Fibroblast of the aortic adventitia (primary cell): ENCODE results near the gene ATXN10. TPM values are rescaled to one million over a fixed set of nuclear protein-coding genes. Genes with fewer than 3 reads are reported as not detected.

Experiments
- DNase-seq: peaks from one replicate; pipeline ENCODE4 v3.0.0-alpha.2; 2010; ENCODE audit warnings: low read depth
- H3K4me3 ChIP-seq: 2 replicates; pipeline ENCODE4 v1.5.1; 2011; ENCODE audit warnings: low read depth, mild to moderate bottlenecking, control low read depth, low read length, moderate library complexity
- total RNA-seq: library from RNA; depleted of rRNA; stranded (reverse); fragments of >200 nt; gene quantifications from 2 replicates; pipeline ENCODE4 v1.2.3, GENCODE V29; 2012; ENCODE audit warnings: low replicate concordance
- TF ChIP-seq, protein P1 (sequence below): IDR thresholded peaks from 2 replicates; pipeline ENCODE4 v1.5.1; 2011; ENCODE audit warnings: mild to moderate bottlenecking, low read length, control low read depth, inconsistent platforms; ENCODE audit not compliant: insufficient read depth

ATXN10 gene
- total RNA-seq, 1 donor = 130 TPM

DNA sequence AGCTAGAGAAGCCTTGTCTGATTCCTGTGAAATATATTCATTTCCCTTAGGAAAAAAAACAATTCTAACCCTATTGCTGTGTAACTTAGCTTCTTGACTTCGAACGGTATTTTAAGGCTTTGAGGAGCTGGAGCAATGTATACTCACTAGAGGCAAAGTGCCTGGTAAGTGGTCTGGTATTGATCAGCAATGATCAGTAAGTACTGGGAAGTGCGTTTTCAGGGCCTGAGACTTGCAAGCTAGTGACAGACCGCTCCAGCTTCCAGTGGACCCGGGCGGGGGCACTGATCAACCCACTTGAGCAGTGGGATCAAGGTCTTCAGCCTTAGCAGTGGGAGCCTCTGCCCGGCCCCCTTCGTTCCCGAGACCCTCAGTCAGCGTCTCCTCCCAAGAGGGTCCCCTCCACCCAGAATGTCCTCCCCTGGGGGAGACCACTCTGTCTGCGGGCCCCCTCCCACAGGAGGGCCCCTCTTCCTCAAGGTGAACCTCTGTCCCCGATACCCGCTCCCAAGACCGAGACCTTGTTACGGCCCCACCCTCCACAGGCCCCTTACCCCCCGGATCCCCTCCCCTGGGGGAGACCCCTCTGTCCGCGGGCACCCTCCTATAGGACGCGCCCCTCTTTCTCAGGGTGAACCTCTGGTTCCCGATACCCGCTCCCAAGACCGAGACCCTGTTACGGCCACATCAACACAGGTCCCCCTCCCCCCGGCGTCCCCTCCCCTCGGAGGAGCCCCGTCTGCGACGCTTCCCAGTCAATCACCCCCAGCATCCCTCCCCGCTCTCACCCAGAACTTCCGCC lies 452 bp upstream of the ATXN10 start:
- peak overlapping the region; percentile 91 for H3K4me3 ChIP-seq
- TF ChIP-seq, protein P1, sequence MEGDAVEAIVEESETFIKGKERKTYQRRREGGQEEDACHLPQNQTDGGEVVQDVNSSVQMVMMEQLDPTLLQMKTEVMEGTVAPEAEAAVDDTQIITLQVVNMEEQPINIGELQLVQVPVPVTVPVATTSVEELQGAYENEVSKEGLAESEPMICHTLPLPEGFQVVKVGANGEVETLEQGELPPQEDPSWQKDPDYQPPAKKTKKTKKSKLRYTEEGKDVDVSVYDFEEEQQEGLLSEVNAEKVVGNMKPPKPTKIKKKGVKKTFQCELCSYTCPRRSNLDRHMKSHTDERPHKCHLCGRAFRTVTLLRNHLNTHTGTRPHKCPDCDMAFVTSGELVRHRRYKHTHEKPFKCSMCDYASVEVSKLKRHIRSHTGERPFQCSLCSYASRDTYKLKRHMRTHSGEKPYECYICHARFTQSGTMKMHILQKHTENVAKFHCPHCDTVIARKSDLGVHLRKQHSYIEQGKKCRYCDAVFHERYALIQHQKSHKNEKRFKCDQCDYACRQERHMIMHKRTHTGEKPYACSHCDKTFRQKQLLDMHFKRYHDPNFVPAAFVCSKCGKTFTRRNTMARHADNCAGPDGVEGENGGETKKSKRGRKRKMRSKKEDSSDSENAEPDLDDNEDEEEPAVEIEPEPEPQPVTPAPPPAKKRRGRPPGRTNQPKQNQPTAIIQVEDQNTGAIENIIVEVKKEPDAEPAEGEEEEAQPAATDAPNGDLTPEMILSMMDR = no peak
- DNase-seq = peak; percentile 62

DNA sequence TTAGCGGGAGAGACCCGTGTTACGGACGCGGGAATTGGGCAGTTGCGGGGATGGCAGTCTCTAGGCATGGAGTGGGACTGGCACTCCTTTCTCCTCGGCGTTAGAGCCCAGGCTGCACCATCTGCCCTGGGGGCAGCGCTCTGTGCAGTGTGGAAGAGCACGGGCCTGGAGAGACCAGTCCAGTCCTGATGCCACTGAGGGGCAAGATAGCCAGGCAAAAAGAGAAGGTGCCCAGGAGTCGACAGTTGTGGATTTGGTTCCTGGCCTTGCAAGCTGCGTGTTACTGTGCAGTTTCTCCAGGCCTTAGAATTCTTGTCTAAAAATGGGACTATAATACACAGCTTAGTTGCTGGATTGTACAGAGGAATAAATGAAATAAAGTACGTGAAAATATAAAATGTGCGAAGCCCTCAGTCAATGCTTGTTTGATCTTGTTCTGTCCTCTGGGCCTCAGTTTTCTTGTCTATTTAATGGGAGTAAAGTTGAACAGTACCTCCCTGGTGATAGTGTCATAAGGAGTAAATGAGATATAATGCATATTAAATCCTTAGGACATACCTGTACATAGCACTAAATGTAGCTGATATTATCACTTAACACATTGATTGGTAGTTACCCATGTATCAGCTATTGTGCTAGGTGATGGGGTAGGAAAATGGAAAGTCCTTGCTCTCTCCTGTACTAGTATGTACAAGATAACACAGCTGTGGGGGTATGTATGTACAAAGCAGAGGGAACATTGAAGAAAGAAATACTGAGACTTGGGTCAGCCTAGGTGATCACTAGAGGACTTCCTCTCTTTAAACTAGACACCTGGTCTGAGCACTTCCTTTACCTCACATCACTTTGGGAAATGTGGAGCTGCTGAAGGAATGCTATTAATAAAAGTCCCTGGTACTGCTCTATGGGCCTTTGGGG lies 1.2 kb downstream of the ATXN10 start:
- DNase-seq = peak; percentile 24
- TF ChIP-seq, protein P1 = no peak

DNA sequence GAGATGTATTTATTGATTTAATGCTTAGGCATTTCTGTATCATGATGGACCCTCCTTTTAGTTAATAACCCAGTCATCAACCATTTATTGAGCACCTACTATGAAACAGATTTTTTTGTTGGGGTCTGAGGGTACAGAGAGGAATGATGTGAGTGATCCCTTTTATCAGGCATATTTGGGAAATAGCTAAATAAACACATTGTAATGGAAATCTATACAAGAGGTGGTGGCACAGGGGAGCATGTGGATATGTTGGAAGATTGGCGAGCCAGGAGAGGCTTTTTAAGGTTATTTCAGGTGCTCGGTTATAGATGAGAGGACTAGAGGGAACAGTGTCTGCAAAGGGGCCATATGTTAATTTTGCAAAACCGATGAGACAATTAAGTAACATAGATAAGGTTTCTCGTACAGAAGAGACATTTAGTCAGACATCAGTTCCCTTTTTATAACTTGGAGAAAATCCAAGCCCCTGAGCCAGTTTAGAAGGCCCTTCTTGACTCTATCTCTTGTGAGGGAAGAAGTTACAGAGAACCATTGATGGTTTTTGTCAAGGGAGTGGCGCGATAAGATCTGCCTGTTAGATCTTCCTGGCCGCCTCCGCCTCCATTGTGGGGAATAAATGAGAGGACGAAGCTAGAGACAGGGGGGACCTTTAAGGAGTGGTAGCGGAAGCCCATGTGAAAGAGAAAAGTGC lies 2.0 kb downstream of the ATXN10 start:
- peak overlapping the region; percentile 91 for H3K4me3 ChIP-seq
- DNase-seq = no peak
- TF ChIP-seq, protein P1 = no peak

More for the DNA sequence above, 1.2 kb downstream of the ATXN10 start:
- H3K4me3 ChIP-seq = peak overlapping the region; percentile 91

DNA sequence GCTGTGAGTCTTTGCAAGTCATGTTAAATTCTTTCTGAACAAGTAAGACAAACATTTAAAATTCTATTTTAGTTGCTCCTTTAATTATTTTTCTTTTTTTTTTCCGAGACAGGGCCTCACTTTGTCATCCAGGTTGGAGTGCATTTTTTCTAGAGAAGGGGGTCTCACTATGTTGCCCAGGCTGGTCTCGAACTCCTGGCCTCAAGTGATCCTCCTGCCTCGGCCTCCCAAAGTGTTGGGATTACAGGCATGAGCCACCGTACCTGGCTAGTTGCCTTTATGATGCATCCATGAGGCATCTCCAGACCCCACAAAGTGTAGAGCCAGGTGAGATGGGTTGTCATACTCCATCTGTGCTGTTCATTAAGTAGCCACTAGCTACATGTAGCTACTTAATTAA lies 4.4 kb downstream of the ATXN10 start:
- TF ChIP-seq, protein P1 = no peak
- no peak for DNase-seq
- H3K4me3 ChIP-seq = no peak overlapping the region

DNA sequence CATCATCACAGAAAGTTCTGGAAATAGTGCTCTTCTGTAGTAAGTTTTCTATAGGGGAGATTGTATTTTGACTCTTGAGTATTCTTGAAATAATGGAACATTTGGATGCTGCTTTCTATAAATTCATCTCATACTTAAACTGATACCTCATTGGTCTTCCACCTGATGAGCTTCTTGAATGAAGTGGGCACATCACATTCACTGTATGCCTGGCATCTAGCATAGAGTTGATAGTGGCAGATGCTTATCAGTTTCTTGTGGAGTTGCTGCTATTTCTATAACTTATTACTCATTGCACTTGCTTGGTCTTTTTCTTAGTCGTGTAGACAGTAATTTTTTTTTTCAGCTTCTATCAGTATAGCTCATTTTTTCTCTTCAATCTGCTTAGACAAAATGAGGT lies 5.4 kb downstream of the ATXN10 start:
- no peak overlapping the region for H3K4me3 ChIP-seq
- TF ChIP-seq, protein P1 = no peak
- no peak for DNase-seq
